ENCODE measurements around the gene WNT9A. TPM values are rescaled to one million over a fixed set of nuclear protein-coding genes. Genes with fewer than 3 reads are reported as not detected.

WNT9A gene
- total RNA-seq, 1 experiment from 2014 or later = 0.24 TPM

DNA sequence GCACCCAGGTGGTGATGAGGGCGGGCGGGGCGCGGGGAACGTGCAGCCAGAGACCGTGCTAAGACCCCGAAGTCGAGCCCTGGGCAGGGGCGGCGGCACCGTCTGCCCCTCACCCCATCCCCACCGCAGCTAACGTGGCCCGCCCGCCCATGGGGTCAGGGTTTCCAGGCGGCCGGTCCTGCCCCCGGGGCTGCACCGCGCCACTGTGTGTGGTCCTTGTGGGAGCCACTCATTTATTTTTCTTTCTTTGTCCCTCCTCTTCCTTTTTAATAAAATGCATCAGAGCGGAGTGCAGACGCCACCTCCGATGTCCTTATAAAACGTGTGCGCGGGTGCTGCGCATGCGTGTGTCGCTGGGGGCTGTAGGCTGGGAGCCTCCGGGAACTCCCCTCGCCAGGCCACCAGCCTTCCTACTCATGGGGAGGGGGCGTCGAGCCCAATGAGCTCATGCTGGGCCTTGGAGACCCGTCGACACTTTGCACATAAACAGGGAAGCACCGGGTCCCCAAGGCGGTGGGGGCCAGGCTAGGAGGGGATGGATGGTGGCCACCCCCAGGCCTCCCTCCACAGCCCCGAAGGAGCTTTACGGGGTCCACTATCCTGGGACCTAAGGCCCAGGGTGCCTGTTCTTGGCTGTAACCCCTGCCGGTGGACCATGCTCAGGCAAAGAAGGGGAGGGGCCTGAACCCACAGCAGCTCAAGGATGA lies 59.9 kb downstream of the WNT9A start:
- TF ChIP-seq, protein P1, sequence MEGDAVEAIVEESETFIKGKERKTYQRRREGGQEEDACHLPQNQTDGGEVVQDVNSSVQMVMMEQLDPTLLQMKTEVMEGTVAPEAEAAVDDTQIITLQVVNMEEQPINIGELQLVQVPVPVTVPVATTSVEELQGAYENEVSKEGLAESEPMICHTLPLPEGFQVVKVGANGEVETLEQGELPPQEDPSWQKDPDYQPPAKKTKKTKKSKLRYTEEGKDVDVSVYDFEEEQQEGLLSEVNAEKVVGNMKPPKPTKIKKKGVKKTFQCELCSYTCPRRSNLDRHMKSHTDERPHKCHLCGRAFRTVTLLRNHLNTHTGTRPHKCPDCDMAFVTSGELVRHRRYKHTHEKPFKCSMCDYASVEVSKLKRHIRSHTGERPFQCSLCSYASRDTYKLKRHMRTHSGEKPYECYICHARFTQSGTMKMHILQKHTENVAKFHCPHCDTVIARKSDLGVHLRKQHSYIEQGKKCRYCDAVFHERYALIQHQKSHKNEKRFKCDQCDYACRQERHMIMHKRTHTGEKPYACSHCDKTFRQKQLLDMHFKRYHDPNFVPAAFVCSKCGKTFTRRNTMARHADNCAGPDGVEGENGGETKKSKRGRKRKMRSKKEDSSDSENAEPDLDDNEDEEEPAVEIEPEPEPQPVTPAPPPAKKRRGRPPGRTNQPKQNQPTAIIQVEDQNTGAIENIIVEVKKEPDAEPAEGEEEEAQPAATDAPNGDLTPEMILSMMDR (IDR thresholded peaks at IDR 0.05; ENCODE audit: unreplicated experiment) = no peak
- intact Hi-C loops (cut with micrococcal nuclease; ENCODE audit: unreplicated experiment) = no loop called here
- Mint-ChIP-seq H3K36me3 (ENCODE audit: insufficient read depth, unreplicated experiment) (no peaks in the 10 kb centered on the region), H3K9me3 (ENCODE audit: low read depth, unreplicated experiment) (no peaks in the 10 kb centered on the region), H3K4me1 (ENCODE audit: low read depth, unreplicated experiment) (peaks cover 7% of the 10 kb centered on the region), H3K27me3 (ENCODE audit: unreplicated experiment) (peaks cover under 1% of the 10 kb centered on the region), H3K4me3 (ENCODE audit: low read depth, unreplicated experiment) (no peak overlapping the region), H3K27ac (ENCODE audit: unreplicated experiment) (no peak overlapping the region)
- no peak for DNase-seq
- BruUV-seq (replicated peaks) = no TSS peak
- CTCF ChIA-PET = interaction anchor here (0.7 to 1.2 kb wide), 2 partner anchors 9 to 421 kb away, joined by 3 to 4 read pairs; no protein-coding TSS in a partner anchor

DNA sequence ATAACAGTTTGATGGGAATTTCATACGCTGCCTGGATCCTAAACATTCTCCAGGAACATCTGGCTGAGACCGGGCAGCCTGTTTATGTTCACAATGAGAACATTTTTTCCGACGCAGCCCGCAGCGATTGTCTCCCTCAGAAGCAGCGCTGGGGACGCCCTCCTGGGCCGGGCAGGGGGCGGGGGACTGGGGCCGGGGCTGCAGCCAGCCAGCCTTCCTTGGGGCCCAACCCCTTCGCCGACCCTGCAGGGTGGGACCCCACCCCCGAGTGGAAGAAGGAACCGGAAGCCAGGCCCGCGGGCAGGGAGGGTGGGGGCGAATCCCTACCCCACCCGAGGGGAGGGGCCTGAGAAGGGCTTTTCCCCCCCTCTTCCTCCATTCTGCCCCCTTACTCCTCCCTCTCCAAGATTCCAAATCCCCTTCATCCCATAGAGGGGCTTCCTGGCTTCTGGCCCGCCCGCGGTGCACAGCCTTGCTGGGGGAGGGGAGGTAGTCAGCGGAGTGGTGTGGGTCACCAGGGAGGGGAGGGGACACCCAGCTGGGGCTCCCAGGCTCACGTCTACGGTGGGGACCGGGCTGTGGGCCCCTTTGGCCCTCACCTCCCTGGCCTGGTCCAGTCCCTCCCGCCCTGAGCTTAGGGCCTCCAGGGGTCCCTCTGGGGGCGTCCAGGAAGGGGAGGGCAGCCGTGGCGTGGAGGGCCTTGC lies 60.6 kb downstream of the WNT9A start:
- Mint-ChIP-seq H3K4me3 (ENCODE audit: low read depth, unreplicated experiment) (no peak overlapping the region), H3K36me3 (ENCODE audit: insufficient read depth, unreplicated experiment) (no peaks in the 10 kb centered on the region), H3K27ac (ENCODE audit: unreplicated experiment) (no peak overlapping the region), H3K9me3 (ENCODE audit: low read depth, unreplicated experiment) (no peaks in the 10 kb centered on the region), H3K4me1 (ENCODE audit: low read depth, unreplicated experiment) (peaks cover 7% of the 10 kb centered on the region), H3K27me3 (ENCODE audit: unreplicated experiment) (no peaks in the 10 kb centered on the region)
- no TSS peak for BruUV-seq (replicated peaks)
- intact Hi-C loops (cut with micrococcal nuclease; ENCODE audit: unreplicated experiment) = no loop called here
- no peak for DNase-seq
- CTCF ChIA-PET = interaction anchor here (0.6 to 0.7 kb wide), 2 partner anchors 339 to 420 kb away, joined by 3 to 6 read pairs; no protein-coding TSS in a partner anchor
- TF ChIP-seq, protein P1 (IDR thresholded peaks at IDR 0.05; ENCODE audit: unreplicated experiment) = no peak

DNA sequence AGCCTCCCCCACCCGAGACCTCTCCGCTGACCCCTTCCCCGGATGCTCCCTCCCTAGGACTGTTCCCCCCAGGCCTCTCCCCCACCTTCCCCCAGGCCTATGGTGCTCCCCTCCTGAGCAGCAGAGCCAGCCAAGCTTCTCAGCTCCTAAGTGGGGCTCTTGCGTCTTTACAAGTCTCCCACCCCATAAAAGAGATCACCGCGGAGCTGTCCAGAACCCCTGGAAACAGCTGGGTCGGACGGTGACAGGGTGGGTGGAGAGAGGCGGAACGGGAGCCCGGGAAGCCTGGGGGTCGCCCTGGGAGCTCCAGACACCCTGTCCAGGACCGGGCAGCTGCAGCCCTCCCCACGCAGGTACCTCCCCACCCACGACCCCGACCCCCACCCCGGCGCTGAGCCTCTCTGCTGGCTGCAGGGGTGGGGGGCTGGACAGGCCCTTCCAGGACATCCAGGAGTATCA lies 61.2 kb downstream of the WNT9A start:
- TF ChIP-seq, protein P1 (IDR thresholded peaks at IDR 0.05; ENCODE audit: unreplicated experiment) = no peak
- intact Hi-C loops (cut with micrococcal nuclease; ENCODE audit: unreplicated experiment) = no loop called here
- BruUV-seq (replicated peaks) = no TSS peak
- Mint-ChIP-seq H3K4me3 (ENCODE audit: low read depth, unreplicated experiment) (no peak overlapping the region), H3K36me3 (ENCODE audit: insufficient read depth, unreplicated experiment) (no peaks in the 10 kb centered on the region), H3K4me1 (ENCODE audit: low read depth, unreplicated experiment) (peaks cover 7% of the 10 kb centered on the region), H3K9me3 (ENCODE audit: low read depth, unreplicated experiment) (no peaks in the 10 kb centered on the region), H3K27ac (ENCODE audit: unreplicated experiment) (no peak overlapping the region), H3K27me3 (ENCODE audit: unreplicated experiment) (no peaks in the 10 kb centered on the region)
- CTCF ChIA-PET = interaction anchor here (0.6 kb wide), 1 partner anchor 338 kb away, joined by 6 read pairs; no protein-coding TSS in a partner anchor
- DNase-seq = no peak

DNA sequence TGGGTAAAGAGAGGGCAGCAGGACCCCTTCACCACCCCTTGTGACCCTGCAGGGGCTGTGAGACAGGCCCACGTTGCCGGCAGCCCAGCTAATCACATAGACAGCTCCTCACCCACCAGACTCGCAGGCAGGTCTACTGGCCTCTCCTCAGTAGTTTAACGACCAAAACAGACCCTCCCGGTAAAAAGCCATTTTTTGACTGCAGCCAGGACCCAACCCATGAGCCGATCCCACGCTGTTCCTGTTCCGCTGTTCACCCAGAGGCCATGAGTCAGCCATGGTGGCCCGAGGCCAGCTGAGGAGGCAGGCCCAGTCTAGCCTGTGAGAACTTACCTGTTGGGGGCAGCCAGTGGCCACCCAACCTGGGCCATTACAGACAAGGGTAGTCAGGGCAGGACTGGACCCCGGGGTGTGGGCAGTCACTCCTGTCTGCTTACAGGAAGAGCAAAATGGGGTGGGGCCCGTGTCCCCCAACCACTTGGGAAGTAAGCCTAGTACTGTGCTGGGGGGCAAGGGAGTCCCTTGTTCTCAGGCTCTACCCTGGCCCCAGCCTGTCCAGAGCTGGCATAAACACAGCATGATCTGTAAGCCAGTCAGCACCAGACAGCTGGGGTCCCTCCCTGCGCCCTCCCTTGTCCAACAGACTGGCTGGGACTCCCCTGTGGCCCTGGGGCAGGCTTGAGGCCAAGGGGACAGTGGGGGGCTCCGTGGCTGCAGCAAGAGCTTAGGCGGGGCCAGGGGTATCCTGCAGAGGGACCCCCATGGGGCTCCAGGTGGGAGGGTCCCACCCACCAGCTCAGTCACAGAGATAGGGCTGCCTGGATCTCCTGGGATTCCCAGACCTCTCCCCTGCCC lies 61.9 kb downstream of the WNT9A start:
- H3K27ac Mint-ChIP-seq (ENCODE audit: unreplicated experiment) = no peak overlapping the region
- CTCF ChIA-PET = interaction anchor here (0.6 to 0.8 kb wide), 2 partner anchors 68 to 338 kb away, joined by 4 to 6 read pairs; no protein-coding TSS in a partner anchor

More for the DNA sequence above, 61.9 kb downstream of the WNT9A start:
- peak; percentile 72 for DNase-seq
- intact Hi-C loops (cut with micrococcal nuclease; ENCODE audit: unreplicated experiment) = no loop called here
- H3K27me3 Mint-ChIP-seq (ENCODE audit: unreplicated experiment) = peaks cover 1% of the 10 kb centered on the region
- no TSS peak for BruUV-seq (replicated peaks)
- no peaks in the 10 kb centered on the region for H3K9me3 Mint-ChIP-seq (ENCODE audit: low read depth, unreplicated experiment)
- peaks cover 7% of the 10 kb centered on the region for H3K4me1 Mint-ChIP-seq (ENCODE audit: low read depth, unreplicated experiment)
- TF ChIP-seq, protein P1 (IDR thresholded peaks at IDR 0.05; ENCODE audit: unreplicated experiment) = no peak
- no peak overlapping the region for H3K4me3 Mint-ChIP-seq (ENCODE audit: low read depth, unreplicated experiment)
- H3K36me3 Mint-ChIP-seq (ENCODE audit: insufficient read depth, unreplicated experiment) = no peaks in the 10 kb centered on the region
